Esophagus (tissue), 2 donors: ENCODE measurements around the gene LHX1. TPM values are rescaled to one million over a fixed set of nuclear protein-coding genes. Genes with fewer than 3 reads are reported as not detected.

Experiments
- H3K27ac ChIP-seq, 2 donors: one replicate each; pipeline ENCODE4 v1.5.1; 2013; ENCODE audit warnings: low read depth in 2 of 2, mild to moderate bottlenecking in 2 of 2, inconsistent platforms in 1 of 2, low read length in 1 of 2, moderate library complexity in 1 of 2
- H3K27me3 ChIP-seq, 2 donors: one replicate each; pipeline ENCODE4 v1.6.1; 2013; ENCODE audit warnings: low read length in 2 of 2, control low read depth in 1 of 2, mild to moderate bottlenecking in 1 of 2; ENCODE audit not compliant: insufficient read depth in 2 of 2, control insufficient read depth in 1 of 2
- H3K36me3 ChIP-seq, 2 donors: one replicate each; pipeline ENCODE4 v1.6.1; 2013; ENCODE audit warnings: low read length in 1 of 2; ENCODE audit not compliant: control insufficient read depth in 2 of 2, insufficient read depth in 2 of 2
- H3K4me1 ChIP-seq, 2 donors: one replicate each; pipeline ENCODE4 v1.6.1; 2013; ENCODE audit warnings: low read length in 1 of 2; ENCODE audit not compliant: control insufficient read depth in 2 of 2, insufficient read depth in 2 of 2
- H3K4me3 ChIP-seq, 2 donors: one replicate each; pipeline ENCODE4 v1.5.1; 2013; ENCODE audit warnings: low read length in 2 of 2, mild to moderate bottlenecking in 2 of 2, low read depth in 1 of 2, moderate library complexity in 1 of 2
- H3K9me3 ChIP-seq, 2 donors: one replicate each; pipeline ENCODE4 v1.6.1; 2013; ENCODE audit warnings: mild to moderate bottlenecking in 2 of 2, low read depth in 1 of 2, low read length in 1 of 2, moderate library complexity in 1 of 2; ENCODE audit not compliant: control insufficient read depth in 2 of 2, insufficient read depth in 1 of 2
- WGBS, 2 donors: extraction: QIAGEN DNeasy Blood & Tissue Kit; methylation state at CpG; one replicate each; pipeline ENCODE4 v1.1.7; 2013; 5-methylcytosine and 5-hydroxymethylcytosine counted together
- polyA plus RNA-seq, 2 donors: library from polyadenylated mRNA; stranded (reverse); fragments of 200-250 nt; gene quantifications; one replicate each; pipeline ENCODE4 v1.2.3, GENCODE V29; 2013
- donor health status: healthy with polysubstance abuse.
- donor health status: Bipolar disorder and iron deficiency.

LHX1 gene
- polyA plus RNA-seq, 2 donors, result not detected

DNA sequence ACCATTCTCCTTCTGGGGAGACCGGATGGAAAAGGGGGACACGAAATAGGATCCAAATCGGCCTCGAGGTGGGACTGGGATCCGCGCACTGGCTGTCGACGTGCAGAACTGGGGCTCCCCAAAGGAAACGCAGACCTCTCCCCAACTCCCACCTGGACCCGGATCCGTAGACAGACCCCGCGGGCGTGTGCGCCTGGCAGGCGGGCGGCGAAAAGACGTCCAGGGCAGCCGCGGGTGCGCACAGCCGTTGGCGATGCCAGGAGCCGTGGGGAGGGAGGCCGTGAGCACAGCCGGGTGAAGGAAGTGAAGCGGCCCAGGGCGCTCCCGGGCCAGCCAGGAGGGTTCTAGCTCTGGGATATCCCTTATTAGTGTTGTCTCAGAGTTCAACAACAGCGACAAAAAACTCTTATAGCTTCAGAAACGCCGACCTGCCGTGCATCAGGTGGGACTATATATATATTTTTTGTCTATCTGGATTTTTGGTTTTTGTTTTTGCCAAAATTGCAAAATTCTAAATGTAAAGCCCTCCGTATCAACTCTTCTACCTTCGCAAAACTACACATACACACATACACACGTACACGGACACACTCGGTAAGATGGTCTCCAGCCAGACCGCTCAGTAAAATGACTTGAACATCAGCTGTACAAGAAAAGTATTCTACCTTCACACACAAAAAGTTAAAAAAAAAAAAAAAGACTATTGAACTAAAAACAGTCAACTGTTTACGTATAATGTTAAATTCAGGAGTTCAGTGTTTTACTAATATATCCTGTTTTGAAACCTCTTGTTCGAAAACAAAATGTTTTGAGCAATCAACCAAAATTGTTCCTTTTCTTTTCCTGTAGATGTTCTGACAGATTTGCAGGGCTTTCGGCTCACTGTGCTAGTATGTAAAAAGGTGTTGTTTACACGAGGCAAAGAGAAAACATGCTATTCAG is 6.2 kb downstream of the LHX1 start:
- peaks cover 3 to 14% of the 10 kb centered on the region in 2 donors for H3K4me1 ChIP-seq
- peaks cover 0 to 58% of the 10 kb centered on the region in 2 donors for H3K27me3 ChIP-seq
- peaks cover 0 to 8% of the 10 kb centered on the region in 2 donors for H3K9me3 ChIP-seq
- H3K4me3 ChIP-seq, result no peak overlapping the region
- WGBS, 2 donors, result 16 to 21% methylated on average over 44 of the region's 44 CpGs
- H3K36me3 ChIP-seq, result no peaks in the 10 kb centered on the region
- no peak overlapping the region for H3K27ac ChIP-seq

DNA sequence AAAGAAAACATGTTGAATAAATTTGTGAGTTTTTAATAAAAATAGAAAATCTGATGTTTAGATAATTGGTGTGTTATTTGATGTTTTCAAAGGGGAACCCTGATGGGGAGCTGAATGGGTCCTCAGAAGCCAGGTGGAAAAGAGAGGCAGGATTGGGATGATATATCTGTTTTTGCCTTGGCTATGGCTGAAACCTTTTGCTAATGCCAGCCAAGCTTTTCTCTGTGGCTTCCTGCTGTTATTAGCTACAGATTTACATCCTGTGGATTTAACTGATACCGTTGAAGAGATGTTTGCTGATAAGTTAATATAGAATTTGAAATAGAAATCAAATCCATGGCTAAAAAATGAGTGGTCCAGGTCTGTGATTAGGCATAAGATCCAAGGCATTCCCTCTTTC is 7.3 kb downstream of the LHX1 start:
- Histone ChIP-seq H3K27me3 (peaks cover 0 to 49% of the 10 kb centered on the region in 2 donors), H3K9me3 (peaks cover 0 to 8% of the 10 kb centered on the region in 2 donors), H3K36me3 (no peaks in the 10 kb centered on the region), H3K4me3 (no peak overlapping the region), H3K27ac (no peak overlapping the region), H3K4me1 (peaks cover 3 to 12% of the 10 kb centered on the region in 2 donors)
- WGBS, 2 donors, result 2 to 9% methylated on average over 1 of the region's 1 CpG

DNA sequence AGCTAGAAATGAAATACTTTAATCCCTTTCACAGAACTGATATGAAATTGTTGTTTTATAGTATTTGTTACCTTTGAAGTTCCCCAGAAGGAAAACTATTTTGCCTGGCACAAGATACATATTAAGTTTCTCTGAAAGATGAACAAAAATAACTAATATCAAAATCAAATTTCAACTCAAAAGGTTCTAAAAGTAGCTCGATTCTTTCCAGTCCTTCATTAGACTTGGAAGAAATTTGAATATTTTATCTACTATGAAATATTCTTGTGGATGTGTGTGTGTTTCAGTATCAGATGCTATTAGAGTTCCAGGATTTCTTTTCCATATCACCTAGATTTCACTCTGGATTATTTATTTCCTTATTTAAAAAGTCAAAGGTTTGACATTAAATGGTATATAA is 7.9 kb downstream of the LHX1 start:
- peaks cover 3 to 14% of the 10 kb centered on the region in 2 donors for H3K4me1 ChIP-seq
- H3K27me3 ChIP-seq, result peaks cover 0 to 44% of the 10 kb centered on the region in 2 donors
- H3K36me3 ChIP-seq, result no peaks in the 10 kb centered on the region
- H3K4me3 ChIP-seq, result no peak overlapping the region
- H3K27ac ChIP-seq, result no peak overlapping the region
- 27 to 43% methylated on average over 1 of the region's 1 CpG for WGBS, 2 donors
- H3K9me3 ChIP-seq, result peaks cover 0 to 8% of the 10 kb centered on the region in 2 donors

DNA sequence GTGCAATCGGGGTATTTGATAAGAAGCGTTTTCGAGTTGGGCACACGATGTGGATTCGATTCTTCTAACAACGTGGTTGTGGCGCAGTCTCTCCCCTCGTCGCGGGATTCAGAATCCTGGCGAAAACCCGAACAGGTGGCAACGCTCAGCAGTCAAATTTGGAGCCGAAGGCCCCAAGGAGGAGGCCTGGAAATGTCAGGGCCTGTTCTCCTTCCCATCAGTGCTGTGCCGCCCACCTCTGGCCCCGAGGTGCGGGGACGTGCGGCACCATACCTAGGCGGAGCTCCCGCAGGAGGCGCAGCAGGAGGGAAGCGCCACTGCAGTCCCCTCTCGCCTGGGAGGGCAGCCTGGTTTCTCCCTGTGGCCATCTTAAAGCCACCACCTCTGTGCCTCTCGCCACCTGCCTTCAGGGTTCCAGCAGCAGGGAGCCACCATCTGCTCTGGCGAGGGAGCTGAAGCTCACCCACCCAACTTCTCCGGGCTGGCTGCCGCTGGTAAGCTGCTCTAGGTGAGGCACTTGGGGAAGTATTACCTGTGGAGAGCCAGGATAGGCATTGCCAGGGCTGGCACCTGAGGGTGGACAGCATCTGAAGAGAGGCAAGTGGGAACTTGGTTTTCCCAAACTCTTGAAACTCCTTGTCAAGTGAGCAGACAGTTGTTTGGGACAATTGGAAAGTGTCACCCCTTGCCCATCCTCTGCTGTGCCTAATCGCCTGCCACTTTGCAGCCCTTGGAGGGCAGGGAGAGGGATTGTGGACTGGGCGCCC is 8.9 kb downstream of the LHX1 start:
- H3K27me3 ChIP-seq, result peaks cover 0 to 34% of the 10 kb centered on the region in 2 donors
- 17 to 19% methylated on average over 30 of the region's 30 CpGs for WGBS, 2 donors

DNA sequence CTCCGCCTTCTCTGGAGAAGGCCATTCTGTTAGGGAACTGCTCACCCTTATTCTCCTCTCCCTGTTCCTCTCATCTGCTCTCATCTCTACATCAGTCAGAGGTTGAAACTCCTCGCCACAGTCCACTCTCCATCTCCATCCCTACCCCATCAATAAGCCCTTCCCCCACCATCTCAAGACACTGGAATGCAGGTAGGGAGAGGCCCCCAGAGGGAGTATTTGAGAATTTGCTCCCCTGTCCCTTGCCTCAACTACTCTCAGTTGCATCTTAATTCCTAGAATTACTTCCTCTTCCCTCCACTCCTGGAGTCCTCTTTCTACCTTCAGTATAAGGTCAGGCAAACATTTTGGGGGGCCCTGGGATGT is 9.4 kb downstream of the LHX1 start:
- peaks cover 0 to 30% of the 10 kb centered on the region in 2 donors for H3K27me3 ChIP-seq
- H3K4me3 ChIP-seq, result no peak overlapping the region
- peaks cover 0 to 8% of the 10 kb centered on the region in 2 donors for H3K9me3 ChIP-seq
- 59 to 68% methylated on average over 2 of the region's 2 CpGs for WGBS, 2 donors
- peaks cover 3 to 14% of the 10 kb centered on the region in 2 donors for H3K4me1 ChIP-seq
- H3K36me3 ChIP-seq, result no peaks in the 10 kb centered on the region
- no peak overlapping the region for H3K27ac ChIP-seq

More for the DNA sequence above, 8.9 kb downstream of the LHX1 start:
- H3K4me3 ChIP-seq, result no peak overlapping the region
- H3K4me1 ChIP-seq, result peaks cover 3 to 14% of the 10 kb centered on the region in 2 donors
- H3K36me3 ChIP-seq, result no peaks in the 10 kb centered on the region
- H3K27ac ChIP-seq, result no peak overlapping the region
- H3K9me3 ChIP-seq, result peaks cover 0 to 8% of the 10 kb centered on the region in 2 donors

DNA sequence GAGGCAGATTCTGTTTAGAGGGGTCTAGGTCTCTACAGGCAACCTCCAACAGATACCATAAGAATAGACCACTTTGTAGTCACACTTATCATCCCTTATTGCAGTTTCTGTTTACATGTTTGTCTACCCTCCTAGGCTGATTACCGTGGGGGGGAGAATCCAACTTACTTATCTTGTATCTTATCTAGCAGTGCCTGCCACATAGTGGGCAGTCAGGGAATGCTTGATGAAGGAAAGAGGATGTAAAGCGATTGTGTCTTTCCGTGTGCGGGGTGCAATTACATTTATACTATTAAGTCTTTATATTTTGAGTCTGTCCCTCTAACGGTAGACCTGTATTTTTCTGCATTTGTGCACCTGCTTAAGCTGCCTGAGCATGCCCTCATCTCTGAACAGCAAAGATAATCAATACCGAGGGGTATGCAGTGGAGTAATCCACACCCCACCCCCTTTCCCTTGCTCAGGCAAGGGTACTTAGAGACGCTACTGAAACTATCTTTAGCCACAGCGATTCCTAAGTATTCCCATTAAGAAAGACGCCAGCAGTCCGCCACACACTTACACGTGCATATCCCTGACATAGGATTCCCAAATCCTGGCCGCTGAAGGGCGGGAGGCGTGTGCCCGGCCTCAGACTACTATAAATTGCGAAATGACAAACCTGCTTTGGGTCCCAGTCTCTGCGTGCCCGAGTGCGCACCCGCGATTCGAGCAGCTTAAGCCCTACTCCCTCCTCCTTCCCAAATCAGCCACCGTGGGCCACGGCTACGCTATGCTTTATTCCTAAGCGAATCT is 10.8 kb downstream of the LHX1 start:
- Histone ChIP-seq H3K9me3 (no peaks in the 10 kb centered on the region), H3K36me3 (peaks cover under 1 to 4% of the 10 kb centered on the region in 2 donors), H3K4me3 (peak overlapping the region; percentile 83 to 96), H3K27ac (peak overlapping the region; percentile 68 to 92), H3K27me3 (peaks cover 0 to 19% of the 10 kb centered on the region in 2 donors), H3K4me1 (peaks cover 0 to 5% of the 10 kb centered on the region in 2 donors)
- WGBS, 2 donors, result 2 to 3% methylated on average over 26 of the region's 26 CpGs

DNA sequence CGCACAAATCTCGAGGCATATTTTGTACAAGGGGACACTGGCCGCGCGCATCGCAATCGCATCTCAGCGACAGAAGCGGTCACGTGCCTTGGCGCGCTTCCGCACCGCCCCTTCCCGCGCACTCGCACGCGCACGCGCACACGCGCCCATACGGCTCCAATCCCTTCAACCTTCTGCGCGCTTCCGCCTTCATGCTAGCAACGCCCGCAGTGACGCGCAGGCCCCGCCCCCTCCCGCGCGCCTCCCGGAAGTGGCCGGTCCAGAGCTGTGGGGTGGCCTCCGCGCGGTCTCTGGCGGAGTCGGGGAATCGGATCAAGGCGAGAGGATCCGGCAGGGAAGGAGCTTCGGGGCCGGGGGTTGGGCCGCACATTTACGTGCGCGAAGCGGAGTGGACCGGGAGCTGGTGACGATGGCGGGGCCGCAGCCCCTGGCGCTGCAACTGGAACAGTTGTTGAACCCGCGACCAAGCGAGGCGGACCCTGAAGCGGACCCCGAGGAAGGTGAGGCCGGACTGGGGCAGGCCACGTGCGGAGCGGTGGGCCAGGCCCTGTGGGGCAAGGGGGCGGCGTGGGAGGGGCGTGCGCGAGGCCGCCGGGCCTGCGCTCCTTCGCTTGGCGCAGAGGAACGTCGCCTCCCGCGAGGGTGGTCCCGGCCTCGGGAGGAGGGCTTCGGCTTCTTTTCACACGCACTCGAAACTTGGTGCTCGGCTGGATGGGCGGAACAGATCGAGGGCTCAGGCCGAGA is 11.6 kb downstream of the LHX1 start, which contains the start of gene AATF:
TSS of gene AATF (plus strand) at position 238 of the 744 bp plus-strand sequence. CDS start at position 410, 172 bp downstream.
- peaks cover 0 to 16% of the 10 kb centered on the region in 2 donors for H3K27me3 ChIP-seq
- peak within 1 kb of the TSS; percentile 86 to 92 for H3K27ac ChIP-seq
- H3K4me3 ChIP-seq, result peak within 1 kb of the TSS; percentile 83 to 96
- peaks cover 6 to 7% of the 10 kb centered on the region in 2 donors for H3K36me3 ChIP-seq
- no peaks in the 10 kb centered on the region for H3K9me3 ChIP-seq
- peaks cover 0 to 5% of the 10 kb centered on the region in 2 donors for H3K4me1 ChIP-seq
- 0 to 1% methylated on average over 86 to 90 of the region's 90 CpGs for WGBS, 2 donors

DNA sequence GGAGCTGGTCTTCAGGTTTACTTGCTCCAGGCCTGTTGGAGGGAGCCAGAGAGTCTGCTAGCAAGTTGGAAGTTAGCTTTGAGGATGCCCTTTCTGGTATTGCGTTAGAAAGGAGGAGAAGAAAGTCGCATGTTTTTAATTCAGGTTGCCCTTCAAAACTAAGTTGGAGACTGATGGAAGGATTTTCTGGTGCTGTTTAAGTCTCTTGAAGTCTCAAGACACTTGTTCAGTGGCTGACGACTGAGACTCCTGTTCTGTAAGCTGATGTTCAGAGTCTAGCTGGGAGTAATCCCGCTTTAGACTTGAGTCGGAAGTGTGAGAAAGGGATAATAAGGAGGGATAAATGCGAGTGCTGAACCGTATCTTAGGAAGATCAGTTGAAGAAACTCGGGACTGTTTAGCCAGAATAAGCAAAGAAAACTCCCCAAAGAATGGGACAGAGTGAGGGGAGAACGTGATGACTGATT is 12.2 kb downstream of the LHX1 start:
- 5 to 8% methylated on average over 9 of the region's 9 CpGs for WGBS, 2 donors
- H3K27me3 ChIP-seq, result peaks cover 0 to 16% of the 10 kb centered on the region in 2 donors
- no peaks in the 10 kb centered on the region for H3K9me3 ChIP-seq
- peak overlapping the region; percentile 83 to 96 for H3K4me3 ChIP-seq
- peaks cover 0 to 5% of the 10 kb centered on the region in 2 donors for H3K4me1 ChIP-seq
- peaks cover 10% of the 10 kb centered on the region in 2 donors for H3K36me3 ChIP-seq
- H3K27ac ChIP-seq, result peak overlapping the region; percentile 86 to 92
